ENCODE results near the gene SETD2. TPM values are rescaled to one million over a fixed set of nuclear protein-coding genes. Genes with fewer than 3 reads are reported as not detected.
A peak's percentile ranks its signal among the peaks of the same experiment; 100 is the strongest.

SETD2 gene
- total RNA-seq, 1 experiment from 2014 or later, result 17.2 TPM

GRCh38 chr3:46986055-46986730 is 177.7 kb downstream of the SETD2 start:
- DNase-seq (ENCODE audit: low read depth), result no peak

- DNase-seq (ENCODE audit: low read depth), result no peak
These were observed 178.3 kb downstream of the SETD2 start for GRCh38 chr3:46985588-46985987.

GRCh38 chr3:46984591-46985459 is 179.1 kb downstream of the SETD2 start:
- DNase-seq (ENCODE audit: low read depth), result no peak

- no peak for DNase-seq (ENCODE audit: low read depth)
These were observed 181.4 kb downstream of the SETD2 start for GRCh38 chr3:46982546-46982945.

- DNase-seq (ENCODE audit: low read depth), result no peak
These were observed 181.9 kb downstream of the SETD2 start for GRCh38 chr3:46981932-46982471.

- no peak for DNase-seq (ENCODE audit: low read depth)
These were observed 183.9 kb downstream of the SETD2 start for GRCh38 chr3:46979958-46980497.

GRCh38 chr3:46978985-46979944 is 184.6 kb downstream of the SETD2 start, which contains the start of gene NBEAL2:
TSS of gene NBEAL2 (plus strand) at chr3:46979666. CDS start at chr3:46979862, 196 bp downstream.
- peak; percentile 94 for DNase-seq (ENCODE audit: low read depth)

GRCh38 chr3:46978381-46978780 is 185.5 kb downstream of the SETD2 start:
- no peak for DNase-seq (ENCODE audit: low read depth)

- DNase-seq (ENCODE audit: low read depth), result no peak
These were observed 186.1 kb downstream of the SETD2 start for GRCh38 chr3:46977811-46978195.

- peak; percentile 99 for DNase-seq (ENCODE audit: low read depth)
These were observed 187.4 kb downstream of the SETD2 start, which contains the start of gene CCDC12 for GRCh38 chr3:46976326-46977190. TSS of gene CCDC12 (minus strand) at chr3:46976745. CDS start at chr3:46976732, 13 bp downstream.

GRCh38 chr3:46974421-46975171 is 189.3 kb downstream of the SETD2 start:
- DNase-seq (ENCODE audit: low read depth), result no peak

- no peak for DNase-seq (ENCODE audit: low read depth)
These were observed 191.5 kb downstream of the SETD2 start for GRCh38 chr3:46972396-46972795.

- no peak for DNase-seq (ENCODE audit: low read depth)
These were observed 192.2 kb downstream of the SETD2 start for GRCh38 chr3:46971742-46972141.

- DNase-seq (ENCODE audit: low read depth), result no peak
These were observed 192.8 kb downstream of the SETD2 start for GRCh38 chr3:46971151-46971550.

GRCh38 chr3:46970391-46971091 is 193.4 kb downstream of the SETD2 start:
- no peak for DNase-seq (ENCODE audit: low read depth)

GRCh38 chr3:46968783-46969428 is 195.0 kb downstream of the SETD2 start:
- DNase-seq (ENCODE audit: low read depth), result no peak

- no peak for DNase-seq (ENCODE audit: low read depth)
These were observed 197.1 kb downstream of the SETD2 start for GRCh38 chr3:46966811-46967210.

Data from HT1080 (cell line).